ENCODE results near the gene TMEM253. TPM values are rescaled to one million over a fixed set of nuclear protein-coding genes. Genes with fewer than 3 reads are reported as not detected.

The TMEM253 gene
- total RNA-seq, 1 donor from 2014 or later, result not detected

DNA sequence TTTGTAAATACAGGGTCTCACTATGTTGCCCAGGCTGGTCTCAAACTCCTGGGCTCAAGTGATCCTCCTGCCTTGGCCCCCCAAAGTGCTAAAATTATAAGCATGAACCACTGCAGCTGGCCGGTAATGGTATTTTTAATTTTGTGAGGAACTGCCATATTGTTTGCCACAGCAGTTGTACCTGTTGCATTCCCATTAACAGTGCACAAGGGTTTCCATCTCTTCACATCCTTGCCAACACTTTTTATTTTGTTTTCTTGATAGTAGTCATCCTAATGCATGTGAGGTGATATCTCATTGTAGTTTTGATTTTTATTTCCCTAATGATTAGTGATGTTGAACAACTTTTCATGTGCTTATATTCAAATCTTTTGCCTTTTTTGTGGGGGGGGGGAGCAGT lies 41.5 kb downstream of the TMEM253 start:
- Histone ChIP-seq H3K27me3 (no peaks in the 10 kb centered on the region), H3K4me1 (no peaks in the 10 kb centered on the region), H3K4me3 (no peak overlapping the region), H3K36me3 (no peaks in the 10 kb centered on the region), H3K27ac (no peak overlapping the region), H3K9me3 (no peaks in the 10 kb centered on the region)
- no peak for DNase-seq (ENCODE audit: extremely low spot score in 2 of 2)
- TF ChIP-seq POLR2AphosphoS5 (IDR thresholded peaks at IDR 0.05; ENCODE audit: insufficient read depth in 1 of 2, low read depth in 1 of 2) (no peak), CTCF (IDR thresholded peaks at IDR 0.05) (no peak), POLR2A (IDR thresholded peaks at IDR 0.05) (no peak)
- intact Hi-C loops (cut with DNase I), result no loop called here

DNA sequence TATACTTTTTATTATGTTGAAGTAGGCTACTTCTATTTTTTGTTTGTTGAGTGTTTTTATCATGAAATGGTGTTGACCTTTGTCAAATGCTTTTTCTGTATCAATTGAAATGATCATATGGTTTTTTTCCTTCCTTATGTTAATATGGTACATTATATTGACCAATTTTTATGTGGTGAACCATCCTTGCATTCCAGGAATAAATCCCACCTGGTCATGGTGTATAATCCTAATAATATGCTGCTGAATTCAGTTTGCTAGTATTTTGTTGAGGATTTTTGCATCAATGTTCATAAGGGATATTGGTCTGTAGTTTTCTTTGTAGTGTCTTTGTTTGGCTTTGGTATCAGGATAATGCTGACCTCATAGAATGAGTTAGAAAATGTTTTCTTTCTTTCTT lies 44.6 kb downstream of the TMEM253 start:
- no peak for TF ChIP-seq CTCF (IDR thresholded peaks at IDR 0.05)
- TF ChIP-seq POLR2AphosphoS5 (IDR thresholded peaks at IDR 0.05; ENCODE audit: insufficient read depth in 1 of 2, low read depth in 1 of 2), result no peak
- TF ChIP-seq POLR2A (IDR thresholded peaks at IDR 0.05), result no peak
- H3K36me3 ChIP-seq, result no peaks in the 10 kb centered on the region
- H3K4me1 ChIP-seq, result no peaks in the 10 kb centered on the region
- H3K9me3 ChIP-seq, result no peaks in the 10 kb centered on the region
- no peak for DNase-seq (ENCODE audit: extremely low spot score in 2 of 2)
- intact Hi-C loops (cut with DNase I), result no loop called here
- no peak overlapping the region for H3K27ac ChIP-seq
- H3K4me3 ChIP-seq, result no peak overlapping the region
- no peaks in the 10 kb centered on the region for H3K27me3 ChIP-seq

- TF ChIP-seq POLR2A (IDR thresholded peaks at IDR 0.05), result no peak
- no peak for TF ChIP-seq POLR2AphosphoS5 (IDR thresholded peaks at IDR 0.05; ENCODE audit: insufficient read depth in 1 of 2, low read depth in 1 of 2)
- no peak for TF ChIP-seq CTCF (IDR thresholded peaks at IDR 0.05)
- no peaks in the 10 kb centered on the region for H3K4me1 ChIP-seq
- no peak overlapping the region for H3K27ac ChIP-seq
- intact Hi-C loops (cut with DNase I), result no loop called here
- H3K27me3 ChIP-seq, result no peaks in the 10 kb centered on the region
- H3K36me3 ChIP-seq, result no peaks in the 10 kb centered on the region
- DNase-seq (ENCODE audit: extremely low spot score in 2 of 2), result no peak
- no peaks in the 10 kb centered on the region for H3K9me3 ChIP-seq
- H3K4me3 ChIP-seq, result no peak overlapping the region
These were observed 48.9 kb downstream of the TMEM253 start for GRCh38 chr14:21149641-21150367.

Small RNA genes within 50 kb of the gene (small RNA-seq; reads per million reads assigned to genes)
- not detected for gene RNU6-252P

Other genes with a start within 250 kb of the TMEM253 start
- not detected for gene RNASE3, start 209.7 kb upstream of the TMEM253 start, total RNA-seq
- 1.5 TPM for gene RNASE2, start 145.6 kb upstream of the TMEM253 start, total RNA-seq
- gene METTL17, start 111.1 kb upstream of the TMEM253 start, total RNA-seq, result 77.1 TPM
- gene SLC39A2, start 101.8 kb upstream of the TMEM253 start, total RNA-seq, result 5.4 TPM
- gene NDRG2, start 76.0 kb upstream of the TMEM253 start, total RNA-seq, result 307 TPM
- not detected for gene TPPP2, start 70.8 kb upstream of the TMEM253 start, total RNA-seq
- gene RNASE13, start 66.3 kb upstream of the TMEM253 start, total RNA-seq, result not detected
- gene RNASE7, start 58.7 kb upstream of the TMEM253 start, total RNA-seq, result 18.2 TPM
- not detected for gene RNASE8, start 43.2 kb upstream of the TMEM253 start, total RNA-seq
- 36.3 TPM for gene ARHGEF40, start 30.8 kb upstream of the TMEM253 start, total RNA-seq
- gene ZNF219, start 2.4 kb upstream of the TMEM253 start, total RNA-seq, result 69.2 TPM
- gene OR5AU1, start 55.0 kb downstream of the TMEM253 start, total RNA-seq, result not detected
- gene HNRNPC, start 168.4 kb downstream of the TMEM253 start, total RNA-seq, result 345 TPM
- not detected for gene RPGRIP1, start 179.0 kb downstream of the TMEM253 start, total RNA-seq

All from vagina (tissue), 2 donors.